Erythroblast (primary cell): Measurements from ENCODE around the gene ZNF335.

Experiments
- GATA1 ChIP-seq: IDR thresholded peaks from 2 replicates; pipeline ENCODE4 v1.6.1; 2011; ENCODE audit warnings: low read depth, mild to moderate bottlenecking, control low read depth, low read length, moderate library complexity
- POLR2A ChIP-seq: IDR thresholded peaks from 2 replicates; pipeline ENCODE4 v1.6.1; 2011; ENCODE audit warnings: mild to moderate bottlenecking, low read length

- no peak for TF ChIP-seq POLR2A
- no peak for TF ChIP-seq GATA1
These were observed 26.3 kb downstream of the ZNF335 start for GRCh38 chr20:45945678-45946148.
